ENCODE data around the gene KLLN.
"Not testable (repeated sequence)": the region's sequence is repeated elsewhere in the genome, so short reads cannot be mapped to it uniquely, and the experiment has no call there.

Gene KLLN

DNA sequence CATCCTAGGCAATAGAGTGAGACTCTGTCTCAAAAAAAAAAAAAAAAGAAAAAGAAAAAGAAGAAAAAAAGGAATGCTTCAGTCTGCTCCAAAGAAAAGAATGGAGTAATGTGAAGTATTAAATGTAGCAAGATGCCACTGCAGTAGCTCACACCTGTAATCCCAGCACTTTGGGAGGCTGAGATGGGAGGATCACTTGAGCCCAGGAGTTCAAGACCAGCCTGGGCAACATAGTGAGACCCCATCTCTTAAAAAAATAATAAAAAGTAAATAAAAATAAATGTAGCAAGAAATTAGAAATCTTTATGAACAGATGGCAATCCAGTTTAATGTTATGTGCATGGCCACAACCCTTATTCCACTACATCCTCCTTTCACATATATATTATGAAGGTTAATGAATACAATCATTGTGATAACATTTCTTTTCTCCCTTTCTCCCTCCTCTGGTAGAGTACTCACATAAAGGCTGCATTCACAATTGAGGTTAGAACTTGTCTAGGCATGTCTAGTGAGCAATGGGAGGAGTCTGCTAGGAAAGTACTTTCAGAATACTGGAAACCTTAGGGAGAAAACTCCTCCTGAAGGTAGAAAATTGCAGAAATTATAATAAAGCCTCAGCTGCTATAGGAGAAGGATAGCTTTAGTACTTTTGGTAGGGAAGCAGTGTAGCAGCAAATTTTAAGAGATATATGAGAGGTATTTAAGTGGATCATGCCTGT lies 20.4 kb downstream of the KLLN start:
- DNase-seq (ENCODE audit: low read depth) = no peak

GRCh38 chr10:87842220-87842641 lies 21.1 kb downstream of the KLLN start:
- no peak for DNase-seq (ENCODE audit: low read depth)

- no peak for DNase-seq (ENCODE audit: low read depth)
Measured at GRCh38 chr10:87841186-87841585, 22.1 kb downstream of the KLLN start.

DNA sequence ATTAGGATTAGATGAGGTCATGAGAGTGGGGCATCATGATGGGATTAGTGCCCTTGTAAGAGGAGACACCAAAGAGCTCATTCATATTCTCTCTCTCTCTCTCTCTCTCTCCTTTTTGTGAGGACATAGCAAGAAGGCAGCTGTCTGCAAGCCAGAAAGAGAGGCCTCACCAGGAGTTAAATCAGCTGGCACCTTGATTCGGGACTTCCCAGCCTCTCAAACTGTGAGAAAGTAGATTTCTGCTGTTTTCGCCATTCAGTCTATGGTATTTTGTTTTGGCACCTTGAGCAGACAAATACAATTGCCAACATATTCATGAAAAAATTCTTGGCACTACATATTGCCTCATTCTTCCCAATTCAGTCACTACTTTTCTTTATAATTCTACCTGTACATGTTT lies 24.7 kb downstream of the KLLN start:
- no peak for DNase-seq (ENCODE audit: low read depth)

DNA sequence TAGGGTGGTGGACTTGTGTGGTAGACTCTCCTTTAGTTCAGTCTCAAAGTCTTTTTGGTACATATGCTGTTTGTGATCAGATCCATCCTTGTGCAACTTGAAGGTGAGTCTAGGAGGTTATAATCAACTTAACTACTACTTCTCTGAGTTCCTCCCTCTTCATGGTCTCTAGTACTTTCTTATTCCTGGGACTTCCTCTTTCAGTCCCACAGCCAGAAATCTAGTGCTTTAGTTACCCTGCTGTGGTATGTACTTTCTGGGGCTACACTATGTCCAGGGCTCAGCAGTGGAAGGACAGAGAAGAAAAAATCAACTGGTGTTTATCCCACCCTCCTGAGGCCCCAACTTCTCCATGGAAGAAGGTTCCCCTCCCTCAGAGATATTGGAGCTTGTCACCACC lies 25.9 kb downstream of the KLLN start:
- DNase-seq (ENCODE audit: low read depth) = no peak

DNA sequence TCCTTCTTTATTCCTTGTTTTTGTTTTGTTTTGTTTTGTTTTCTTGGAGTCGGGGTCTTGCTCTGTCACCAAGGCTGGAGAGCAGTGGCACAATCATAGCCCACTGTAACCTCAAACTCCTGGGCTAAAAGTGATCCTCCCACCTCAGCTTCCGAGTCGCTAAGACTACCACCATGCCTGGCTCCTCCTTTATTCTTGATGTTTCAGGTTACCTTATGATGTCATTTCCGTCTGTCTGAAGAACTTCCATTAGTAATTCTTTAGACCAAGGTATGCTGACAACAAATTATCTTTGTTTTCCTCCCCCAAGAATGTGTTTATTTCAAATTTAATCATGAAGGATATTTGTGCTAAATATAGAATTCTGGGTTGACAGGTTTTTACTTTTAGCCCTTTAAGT lies 27.2 kb downstream of the KLLN start:
- DNase-seq (ENCODE audit: low read depth) = no peak

- DNase-seq (ENCODE audit: low read depth) = no peak
Measured at GRCh38 chr10:87829986-87830729, 33.2 kb downstream of the KLLN start.

DNA sequence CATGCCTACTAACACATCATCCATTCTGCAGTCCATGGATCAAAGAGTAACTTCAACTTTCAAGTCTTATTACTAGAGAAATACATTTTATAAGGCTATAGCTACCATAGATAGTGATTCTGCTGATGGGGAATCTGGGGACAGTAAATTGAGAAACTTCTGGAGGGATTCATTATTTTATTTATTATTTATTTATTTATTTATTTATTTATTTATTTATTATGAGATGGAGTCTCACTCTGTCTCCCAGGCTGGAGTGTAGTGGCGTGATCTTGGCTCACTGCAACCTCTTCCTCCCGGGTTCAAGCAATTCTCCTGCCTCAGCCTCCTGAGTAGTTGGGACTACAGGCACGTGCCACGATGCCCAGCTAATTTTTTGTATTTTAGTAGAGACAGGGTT lies 34.3 kb downstream of the KLLN start:
- DNase-seq (ENCODE audit: low read depth) = not testable (repeated sequence)

DNA sequence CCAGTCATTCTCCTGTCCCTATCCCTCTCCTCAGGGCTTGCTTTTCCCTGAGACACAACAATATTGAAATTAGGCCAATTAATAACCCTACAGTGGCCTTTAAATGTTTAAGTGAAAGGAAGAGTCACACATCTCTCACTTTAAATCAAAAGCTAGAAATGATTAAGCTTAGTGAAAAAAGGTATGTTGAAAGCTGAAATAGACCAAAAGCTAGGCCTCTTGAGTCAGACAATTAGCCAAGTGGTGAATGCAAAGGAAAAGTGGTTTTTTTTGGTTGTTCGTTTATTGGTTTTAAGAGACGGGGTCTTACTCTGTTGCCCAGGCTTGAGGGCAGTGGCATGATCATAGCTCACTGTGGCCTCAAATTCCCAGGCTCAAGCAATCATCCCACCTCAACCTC lies 35.7 kb downstream of the KLLN start:
- no peak for DNase-seq (ENCODE audit: low read depth)

- DNase-seq (ENCODE audit: low read depth) = no peak
Measured at GRCh38 chr10:87826653-87827052, 36.7 kb downstream of the KLLN start.

DNA sequence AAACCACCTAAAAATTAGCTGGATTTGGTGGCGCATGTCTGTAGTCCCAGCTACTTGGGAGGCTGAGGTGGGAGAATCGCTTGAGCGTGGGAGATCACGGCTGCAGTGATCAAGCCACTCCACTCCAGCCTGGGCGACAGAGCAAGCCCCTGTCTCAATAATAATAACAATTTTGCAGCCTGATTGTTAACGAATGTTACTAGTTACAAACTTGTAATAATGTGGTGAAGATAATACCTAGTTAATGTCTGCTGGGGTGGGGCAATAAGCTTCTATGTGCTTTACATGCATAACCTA lies 44.1 kb downstream of the KLLN start:
- no peak for DNase-seq (ENCODE audit: low read depth)

- peak; percentile 43 for DNase-seq (ENCODE audit: low read depth)
Measured at GRCh38 chr10:87818505-87819288, 44.6 kb downstream of the KLLN start.

GRCh38 chr10:87817609-87818504 lies 45.5 kb downstream of the KLLN start, which contains the start of gene ATAD1:
ATAD1 (minus strand) TSS chr10:87818226; CDS start chr10:87814599, 3,627 bp downstream.
- DNase-seq (ENCODE audit: low read depth) = peak; percentile 85

DNA sequence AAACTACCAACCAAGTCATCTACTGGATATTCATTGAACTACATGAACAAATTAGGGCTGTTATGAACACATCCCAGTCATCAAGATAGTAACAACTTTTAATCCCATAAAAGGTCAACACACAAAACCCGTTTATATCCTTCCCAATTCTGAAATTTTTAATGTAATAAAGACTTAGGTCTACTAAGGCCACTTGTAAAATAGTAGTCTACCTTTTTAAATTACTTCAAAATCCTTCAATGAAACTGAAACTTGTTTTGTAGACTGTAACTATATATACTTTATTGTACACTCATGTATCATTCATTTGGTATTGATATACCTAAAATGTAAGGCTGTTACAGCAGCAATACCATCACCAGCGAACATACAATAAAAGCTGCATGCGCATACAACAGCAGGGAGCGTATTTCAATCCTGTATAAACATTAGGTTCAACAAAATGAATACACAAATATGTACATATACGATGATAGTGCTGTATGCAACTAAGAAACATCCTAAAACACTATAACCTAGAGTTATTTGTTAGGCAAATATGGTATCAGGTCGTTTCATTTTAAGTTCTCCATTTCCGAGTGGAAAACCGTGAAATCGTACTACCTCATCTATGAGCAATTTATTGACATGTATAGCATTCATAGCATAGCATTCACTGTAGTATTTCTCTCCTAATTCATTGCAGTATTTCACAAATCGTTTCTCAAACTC lies 46.3 kb downstream of the KLLN start:
- DNase-seq (ENCODE audit: low read depth) = no peak

DNA sequence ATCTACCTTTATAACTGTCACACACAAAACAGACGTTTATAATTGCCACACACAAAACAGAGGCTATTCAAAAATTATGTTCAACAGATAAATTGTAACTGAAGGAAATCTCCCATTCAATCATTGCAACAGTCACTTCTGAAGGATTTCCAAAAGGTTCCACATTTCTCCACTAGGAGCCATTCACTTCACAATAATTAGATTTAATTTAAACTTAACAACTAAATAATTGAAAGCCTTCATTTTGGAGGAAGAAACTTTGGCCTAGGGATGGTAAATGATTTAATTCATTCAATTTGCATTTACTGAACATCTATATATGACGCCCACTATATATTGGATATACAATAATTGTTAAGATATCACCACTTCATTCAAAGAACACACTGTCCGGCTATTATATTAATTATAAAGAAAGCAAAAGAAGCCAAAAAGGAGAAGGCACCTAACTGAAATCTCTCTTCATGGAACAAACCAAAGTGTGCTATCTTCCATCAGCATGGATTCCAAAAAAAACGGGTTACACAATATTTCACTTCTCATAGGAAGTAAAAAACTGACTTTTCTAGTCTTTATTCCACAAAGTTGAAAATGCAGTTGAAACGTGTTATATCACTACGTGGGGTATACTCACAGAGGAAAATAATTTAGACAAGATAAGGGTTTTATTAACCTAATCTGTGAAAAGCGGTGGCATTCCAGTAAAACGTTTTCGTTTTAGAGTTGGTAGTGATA lies 47.0 kb downstream of the KLLN start:
- no peak for DNase-seq (ENCODE audit: low read depth)
